SU-DHL-6 (cell line): Measurements from ENCODE around the gene OR5H2.

ENCODE experiments used
- H2AFZ ChIP-seq: fragments of 200-600 bp; sonication (generic); 2 replicates; pipeline ENCODE4 v1.6.1; 2014; ENCODE audit warnings: low read depth, mild to moderate bottlenecking, moderate library complexity, mixed read lengths, antibody characterized with exemption, low read length; ENCODE audit not compliant: severe bottlenecking
- H3F3A ChIP-seq: fragments of 200-600 bp; shearing (Covaris generic); 2 replicates; pipeline ENCODE4 v1.6.0; 2016; ENCODE audit warnings: antibody characterized with exemption, mild to moderate bottlenecking; ENCODE audit not compliant: insufficient read depth
- H3K27ac ChIP-seq: fragments of 200-600 bp; sonication (generic); 2 replicates; pipeline ENCODE4 v1.5.1; 2016; ENCODE audit warnings: low read depth, mild to moderate bottlenecking, low read length, moderate library complexity, mixed read lengths
- H3K27me3 ChIP-seq: fragments of 200-600 bp; sonication (generic), shearing (Covaris generic); 2 replicates; pipeline ENCODE4 v1.6.0; 2014; ENCODE audit warnings: mild to moderate bottlenecking, low read length
- H3K36me3 ChIP-seq: fragments of 200-600 bp; sonication (generic); 2 replicates; pipeline ENCODE4 v1.6.1; 2014; ENCODE audit warnings: mild to moderate bottlenecking, low read length, mixed read lengths
- H3K4me2 ChIP-seq: fragments of 300-600, 200-600 bp; shearing (Covaris generic), sonication (generic); 2 replicates; pipeline ENCODE4 v1.6.0; 2014; ENCODE audit warnings: low read length, low read depth, mild to moderate bottlenecking; ENCODE audit not compliant: poor library complexity, severe bottlenecking
- H3K4me3 ChIP-seq: fragments of 200-600 bp; sonication (generic); 2 replicates; pipeline ENCODE4 v1.5.1; 2014; ENCODE audit warnings: antibody characterized with exemption, low read length, mild to moderate bottlenecking, mixed read lengths; ENCODE audit not compliant: insufficient read depth, poor library complexity, severe bottlenecking
- H3K79me2 ChIP-seq: fragments of 200-600 bp; sonication (generic); 2 replicates; pipeline ENCODE4 v1.6.1; 2014; ENCODE audit warnings: mild to moderate bottlenecking, low read length, moderate library complexity; ENCODE audit not compliant: insufficient read depth
- H3K9ac ChIP-seq: fragments of 200-600 bp; sonication (generic); 2 replicates; pipeline ENCODE4 v1.7.0; 2014; ENCODE audit warnings: mild to moderate bottlenecking, low read length
- H3K9me2 ChIP-seq: fragments of 200-600 bp; sonication (generic); replicated peaks from 2 replicates; pipeline ENCODE4 v1.6.1; 2014; ENCODE audit warnings: low read length; ENCODE audit not compliant: insufficient read depth
- H3K9me3 ChIP-seq: fragments of 200-600 bp; sonication (generic); 2 replicates; pipeline ENCODE4 v1.6.1; 2014; ENCODE audit warnings: low read length, mixed read lengths; ENCODE audit not compliant: insufficient read depth
- H4K20me1 ChIP-seq: fragments of 200-600 bp; sonication (generic); 2 replicates; pipeline ENCODE4 v1.6.1; 2014; ENCODE audit warnings: low read depth, mild to moderate bottlenecking, antibody characterized with exemption, low read length, moderate library complexity, mixed read lengths
- CTCF ChIP-seq: fragments of 200-600 bp; sonication (generic); IDR thresholded peaks from one replicate; pipeline ENCODE4 v1.5.1; 2017; ENCODE audit warnings: antibody characterized with exemption, mild to moderate bottlenecking, low read length, moderate library complexity; ENCODE audit not compliant: insufficient read depth, poor library complexity, severe bottlenecking
- EZH2phosphoT487 ChIP-seq: fragments of 200-600 bp; sonication (generic), shearing (Covaris generic); conservative IDR thresholded peaks from 2 replicates; pipeline ENCODE4 v1.6.1; 2018; ENCODE audit warnings: mild to moderate bottlenecking, antibody characterized with exemption, low read length, moderate library complexity, mixed read lengths

OR5H2 gene

GRCh38 chr3:98322101-98322500 is 39.8 kb downstream of the OR5H2 start:
- Histone ChIP-seq H3K9me2 (no peaks in the 10 kb centered on the region), H2AFZ (no peak overlapping the region), H3K79me2 (no peaks in the 10 kb centered on the region), H3K9ac (no peak overlapping the region), H3K4me2 (no peak overlapping the region), H3K9me3 (no peaks in the 10 kb centered on the region), H3K36me3 (no peaks in the 10 kb centered on the region), H3K27ac (no peak overlapping the region), H3F3A (no peaks in the 10 kb centered on the region), H4K20me1 (no peaks in the 10 kb centered on the region), H3K4me3 (no peak overlapping the region), H3K27me3 (no peaks in the 10 kb centered on the region)
- no peak for TF ChIP-seq CTCF
- TF ChIP-seq EZH2phosphoT487 = no peak

- Histone ChIP-seq H2AFZ (no peak overlapping the region), H3K4me3 (no peak overlapping the region), H3K36me3 (no peaks in the 10 kb centered on the region), H3K4me2 (no peak overlapping the region), H3K9me2 (no peaks in the 10 kb centered on the region), H3K27me3 (no peaks in the 10 kb centered on the region), H3K79me2 (no peaks in the 10 kb centered on the region), H3K9me3 (no peaks in the 10 kb centered on the region), H3F3A (no peaks in the 10 kb centered on the region), H3K9ac (no peak overlapping the region), H4K20me1 (no peaks in the 10 kb centered on the region), H3K27ac (no peak overlapping the region)
- no peak for TF ChIP-seq CTCF
- TF ChIP-seq EZH2phosphoT487 = no peak
Observed at GRCh38 chr3:98322686-98323085, 40.4 kb downstream of the OR5H2 start.

GRCh38 chr3:98323425-98323824 is 41.1 kb downstream of the OR5H2 start:
- H3K36me3 ChIP-seq = no peaks in the 10 kb centered on the region
- H3K4me3 ChIP-seq = no peak overlapping the region
- no peaks in the 10 kb centered on the region for H3F3A ChIP-seq
- no peak overlapping the region for H3K9ac ChIP-seq
- H3K27ac ChIP-seq = no peak overlapping the region
- TF ChIP-seq CTCF = no peak
- no peak for TF ChIP-seq EZH2phosphoT487
- H3K79me2 ChIP-seq = no peaks in the 10 kb centered on the region
- H2AFZ ChIP-seq = no peak overlapping the region
- H3K9me3 ChIP-seq = no peaks in the 10 kb centered on the region
- H3K27me3 ChIP-seq = no peaks in the 10 kb centered on the region
- no peaks in the 10 kb centered on the region for H4K20me1 ChIP-seq
- no peak overlapping the region for H3K4me2 ChIP-seq
- no peaks in the 10 kb centered on the region for H3K9me2 ChIP-seq
